ENCODE measurements around the gene DDX25. TPM values are rescaled to one million over a fixed set of nuclear protein-coding genes. Genes with fewer than 3 reads are reported as not detected.

Gene DDX25
- total RNA-seq, 4 donors from 2014 or later, result 0.08 TPM; not detected in 3

GRCh38 chr11:125967515-125967914 lies 63.2 kb downstream of the DDX25 start:
- H3K36me3 ChIP-seq, result peaks cover 0 to 21% of the 10 kb centered on the region in 2 donors
- TF ChIP-seq POLR2A (IDR thresholded peaks at IDR 0.05) (no peak), CTCF (IDR thresholded peaks at IDR 0.05) (no peak), EP300 (IDR thresholded peaks at IDR 0.05) (no peak), POLR2AphosphoS5 (IDR thresholded peaks at IDR 0.05) (no peak)
- 92 to 100% methylated on average over 1 to 4 of the region's 4 CpGs for WGBS, 2 donors (ENCODE audit: low coverage in 1 of 2)
- no peak overlapping the region for H3K27ac ChIP-seq
- peaks cover 0 to 5% (median 0%) of the 10 kb centered on the region in 3 donors for H3K9me3 ChIP-seq
- H3K27me3 ChIP-seq, result no peaks in the 10 kb centered on the region
- no peak for ATAC-seq
- no peaks in the 10 kb centered on the region for H3K4me1 ChIP-seq
- no peak overlapping the region for H3K4me3 ChIP-seq

- Histone ChIP-seq H3K4me1 (no peaks in the 10 kb centered on the region), H3K9me3 (no peaks in the 10 kb centered on the region), H3K27ac (no peak overlapping the region), H3K4me3 (no peak overlapping the region), H3K36me3 (peaks cover 0 to 20% of the 10 kb centered on the region in 2 donors), H3K27me3 (no peaks in the 10 kb centered on the region)
- no peak for ATAC-seq
- TF ChIP-seq POLR2AphosphoS5 (IDR thresholded peaks at IDR 0.05), result no peak
- TF ChIP-seq CTCF (IDR thresholded peaks at IDR 0.05), result no peak
- no peak for TF ChIP-seq EP300 (IDR thresholded peaks at IDR 0.05)
- no peak for TF ChIP-seq POLR2A (IDR thresholded peaks at IDR 0.05)
- 64 to 68% methylated on average over 7 of the region's 7 CpGs for WGBS, 2 donors (ENCODE audit: low coverage in 1 of 2)
Measured at GRCh38 chr11:125968354-125968753, 64.0 kb downstream of the DDX25 start.

- no peaks in the 10 kb centered on the region for H3K4me1 ChIP-seq
- no peaks in the 10 kb centered on the region for H3K36me3 ChIP-seq
- no peak for ATAC-seq
- no peak overlapping the region for H3K27ac ChIP-seq
- H3K27me3 ChIP-seq, result no peaks in the 10 kb centered on the region
- H3K9me3 ChIP-seq, result no peaks in the 10 kb centered on the region
- TF ChIP-seq CTCF (IDR thresholded peaks at IDR 0.05), result no peak
- 40 to 80% methylated on average over 6 of the region's 6 CpGs for WGBS, 2 donors (ENCODE audit: low coverage in 1 of 2)
- no peak overlapping the region for H3K4me3 ChIP-seq
Measured at GRCh38 chr11:125971618-125972017, 67.3 kb downstream of the DDX25 start.

DNA sequence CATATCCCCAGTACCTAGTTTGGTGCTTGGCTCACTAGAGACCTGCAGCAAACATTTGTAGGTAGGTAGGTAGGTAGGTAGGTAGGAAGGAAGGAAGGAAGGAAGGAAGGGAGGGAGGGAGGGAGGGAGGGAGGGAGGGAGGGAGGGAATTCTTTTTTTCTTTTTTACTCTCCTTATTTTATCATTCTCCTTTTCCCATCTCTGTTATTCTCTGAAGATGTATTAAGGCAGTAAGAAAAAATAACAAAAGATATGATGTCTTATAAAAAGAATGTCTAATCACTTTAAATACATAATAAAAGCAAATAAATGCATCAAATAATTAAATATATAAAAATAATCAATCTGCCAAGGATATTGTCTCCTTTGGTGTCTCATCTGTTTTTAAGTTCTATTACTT lies 70.0 kb downstream of the DDX25 start:
- Histone ChIP-seq H3K9me3 (no peaks in the 10 kb centered on the region), H3K27ac (no peak overlapping the region), H3K27me3 (no peaks in the 10 kb centered on the region), H3K4me3 (no peak overlapping the region), H3K4me1 (peaks cover 0 to 11% (median 0%) of the 10 kb centered on the region in 3 donors), H3K36me3 (no peaks in the 10 kb centered on the region)
- no peak for TF ChIP-seq CTCF (IDR thresholded peaks at IDR 0.05)
- no peak for ATAC-seq

GRCh38 chr11:125975634-125976033 lies 71.3 kb downstream of the DDX25 start:
- Histone ChIP-seq H3K27ac (no peak overlapping the region), H3K4me1 (peaks cover 0 to 11% (median 0%) of the 10 kb centered on the region in 3 donors), H3K9me3 (no peaks in the 10 kb centered on the region), H3K27me3 (no peaks in the 10 kb centered on the region), H3K36me3 (peaks cover 0 to 4% of the 10 kb centered on the region in 2 donors), H3K4me3 (no peak overlapping the region)
- TF ChIP-seq POLR2AphosphoS5 (IDR thresholded peaks at IDR 0.05) (no peak), POLR2A (IDR thresholded peaks at IDR 0.05) (no peak), EP300 (IDR thresholded peaks at IDR 0.05) (no peak), CTCF (IDR thresholded peaks at IDR 0.05) (no peak)
- ATAC-seq, result no peak
- WGBS, 2 donors (ENCODE audit: low coverage in 1 of 2), result 82 to 89% methylated on average over 6 of the region's 6 CpGs

Data from gastroesophageal sphincter (tissue), 4 donors.